Thyroid gland (tissue), 4 donors: ENCODE data around the gene PRKCA.

ENCODE experiments used
- CTCF ChIP-seq, 6 experiments: fragments of 200-600 bp in 3 of 6; fragments of 450-650 bp in 3 of 6; sonication (generic) in 3 of 6; IDR thresholded peaks; one replicate each; pipeline ENCODE4 v1.5.1; 2016 to 2019; ENCODE audit warnings: antibody characterized with exemption in 6 of 6, mild to moderate bottlenecking in 2 of 6, inconsistent platforms in 1 of 6, moderate library complexity in 1 of 6
- POLR2A ChIP-seq, 2 donors: fragments of 450-650 bp; IDR thresholded peaks; one replicate each; pipeline ENCODE4 v1.6.1; 2017; ENCODE audit warnings: antibody characterized with exemption in 2 of 2, mild to moderate bottlenecking in 2 of 2, moderate library complexity in 1 of 2

- TF ChIP-seq POLR2A (IDR thresholded peaks at IDR 0.05) (no peak), CTCF (IDR thresholded peaks at IDR 0.05) (peak in 1 of 6 experiments; percentile 17)
These were observed 488.9 kb downstream of the PRKCA start for GRCh38 chr17:66791347-66791746.
